SK-N-SH treated with all-trans-retinoic acid at 6 μM for 48 hours (cell line): Measurements from ENCODE around the gene COMMD2.

Experiments used
- ATAC-seq: fragments of 200-7000 bp; cut with Tn5 transposase; 3 replicates; pipeline ENCODE4 v1.9.1; 2020; ENCODE audit warnings: mild to moderate bottlenecking, moderate library complexity
- ARNTL ChIP-seq: fragments of 450-650 bp; formaldehyde crosslinking; IDR thresholded peaks from 2 replicates; pipeline ENCODE4 v1.5.0; 2020; ENCODE audit warnings: low read depth, mild to moderate bottlenecking, moderate library complexity, borderline replicate concordance
- BACH2 ChIP-seq: fragments of 250-450 bp; sonication (Bioruptor Pico); IDR thresholded peaks from 2 replicates; pipeline ENCODE4 v1.9.0; 2021; ENCODE audit warnings: mild to moderate bottlenecking, borderline replicate concordance
- CSDC2 ChIP-seq: fragments of 250-450 bp; sonication (Bioruptor Pico); IDR thresholded peaks from 2 replicates; pipeline ENCODE4 v1.5.0; 2020; ENCODE audit warnings: mild to moderate bottlenecking, moderate library complexity
- CSRNP3 ChIP-seq: fragments of 250-450 bp; sonication (Bioruptor Pico); IDR thresholded peaks from 2 replicates; pipeline ENCODE4 v1.5.1; 2021; ENCODE audit warnings: mild to moderate bottlenecking, moderate library complexity
- ESRRG ChIP-seq: fragments of 250-450 bp; sonication (Bioruptor Pico); IDR thresholded peaks from 2 replicates; pipeline ENCODE4 v1.6.1; 2021; ENCODE audit warnings: mild to moderate bottlenecking
- GLIS3 ChIP-seq: fragments of 250-450 bp; sonication (Bioruptor Pico); IDR thresholded peaks from 2 replicates; pipeline ENCODE4 v1.5.0; 2020; ENCODE audit warnings: mild to moderate bottlenecking, moderate library complexity
- ISL1 ChIP-seq: fragments of 250-450 bp; sonication (Bioruptor Pico); IDR thresholded peaks from 2 replicates; pipeline ENCODE4 v2.1.2; 2022; ENCODE audit warnings: mild to moderate bottlenecking, moderate library complexity
- OSR1 ChIP-seq: fragments of 250-450 bp; sonication (Bioruptor Pico); IDR thresholded peaks from 2 replicates; pipeline ENCODE4 v1.8.0; 2022; ENCODE audit warnings: moderate library complexity, mild to moderate bottlenecking, inconsistent platforms
- PATZ1 ChIP-seq: fragments of 250-450 bp; sonication (Bioruptor Pico); IDR thresholded peaks from 2 replicates; pipeline ENCODE4 v1.8.0; 2020; ENCODE audit warnings: mild to moderate bottlenecking, moderate library complexity, borderline replicate concordance
- POU6F1 ChIP-seq: fragments of 250-450 bp; sonication (Bioruptor Pico); IDR thresholded peaks from 2 replicates; pipeline ENCODE4 v1.8.0; 2021; ENCODE audit warnings: low read depth, mild to moderate bottlenecking, moderate library complexity, borderline replicate concordance
- PPARA ChIP-seq: fragments of 250-450 bp; sonication (Bioruptor Pico); IDR thresholded peaks from 2 replicates; pipeline ENCODE4 v1.5.0; 2020; ENCODE audit warnings: mild to moderate bottlenecking, borderline replicate concordance
- RARB ChIP-seq: fragments of 250-450 bp; sonication (Bioruptor Pico); IDR thresholded peaks from 2 replicates; pipeline ENCODE4 v1.8.0; 2021; ENCODE audit warnings: mild to moderate bottlenecking, moderate library complexity
- SNAI2 ChIP-seq: fragments of 250-450 bp; sonication (Bioruptor Pico); IDR thresholded peaks from 2 replicates; pipeline ENCODE4 v1.5.0; 2020; ENCODE audit warnings: mild to moderate bottlenecking, moderate library complexity
- TCF4 ChIP-seq: fragments of 250-450 bp; sonication (Bioruptor Pico); IDR thresholded peaks from 2 replicates; pipeline ENCODE4 v1.8.0; 2021; ENCODE audit warnings: mild to moderate bottlenecking, moderate library complexity, borderline replicate concordance
- TOX ChIP-seq: fragments of 250-450 bp; sonication (Bioruptor Pico); IDR thresholded peaks from 2 replicates; pipeline ENCODE4 v1.8.0; 2021; ENCODE audit warnings: mild to moderate bottlenecking, moderate library complexity, borderline replicate concordance
- TSHZ2 ChIP-seq: fragments of 250-450 bp; sonication (Bioruptor Pico); IDR thresholded peaks from 2 replicates; pipeline ENCODE4 v1.5.0; 2020; ENCODE audit warnings: mild to moderate bottlenecking, moderate library complexity
- ZC3H10 ChIP-seq: fragments of 250-450 bp; sonication (Bioruptor Pico); IDR thresholded peaks from 2 replicates; pipeline ENCODE4 v1.5.1; 2021; ENCODE audit warnings: mild to moderate bottlenecking, moderate library complexity
- ZFP3 ChIP-seq: fragments of 250-450 bp; sonication (Bioruptor Pico); IDR thresholded peaks from 2 replicates; pipeline ENCODE4 v1.5.0; 2020; ENCODE audit warnings: mild to moderate bottlenecking, moderate library complexity
- ZFP30 ChIP-seq: fragments of 450-650 bp; formaldehyde crosslinking; IDR thresholded peaks from 2 replicates; pipeline ENCODE4 v1.5.0; 2022; ENCODE audit warnings: mild to moderate bottlenecking, moderate library complexity
- ZNF565 ChIP-seq: fragments of 450-650 bp; formaldehyde crosslinking; conservative IDR thresholded peaks from 2 replicates; pipeline ENCODE4 v1.5.0; 2020; ENCODE audit warnings: low read depth, mild to moderate bottlenecking, moderate library complexity
- ZNF70 ChIP-seq: fragments of 450-650 bp; formaldehyde crosslinking; IDR thresholded peaks from 2 replicates; pipeline ENCODE4 v1.5.0; 2020; ENCODE audit warnings: mild to moderate bottlenecking, moderate library complexity
- ZNF8 ChIP-seq: fragments of 450-650 bp; formaldehyde crosslinking; IDR thresholded peaks from 2 replicates; pipeline ENCODE4 v1.5.0; 2020; ENCODE audit warnings: mild to moderate bottlenecking, moderate library complexity
- TF ChIP-seq, protein P1 (sequence below): fragments of 250-450 bp; sonication (Bioruptor Pico); IDR thresholded peaks from 2 replicates; pipeline ENCODE4 v1.5.1; 2020; ENCODE audit warnings: low read depth, mild to moderate bottlenecking, moderate library complexity

Gene COMMD2

DNA sequence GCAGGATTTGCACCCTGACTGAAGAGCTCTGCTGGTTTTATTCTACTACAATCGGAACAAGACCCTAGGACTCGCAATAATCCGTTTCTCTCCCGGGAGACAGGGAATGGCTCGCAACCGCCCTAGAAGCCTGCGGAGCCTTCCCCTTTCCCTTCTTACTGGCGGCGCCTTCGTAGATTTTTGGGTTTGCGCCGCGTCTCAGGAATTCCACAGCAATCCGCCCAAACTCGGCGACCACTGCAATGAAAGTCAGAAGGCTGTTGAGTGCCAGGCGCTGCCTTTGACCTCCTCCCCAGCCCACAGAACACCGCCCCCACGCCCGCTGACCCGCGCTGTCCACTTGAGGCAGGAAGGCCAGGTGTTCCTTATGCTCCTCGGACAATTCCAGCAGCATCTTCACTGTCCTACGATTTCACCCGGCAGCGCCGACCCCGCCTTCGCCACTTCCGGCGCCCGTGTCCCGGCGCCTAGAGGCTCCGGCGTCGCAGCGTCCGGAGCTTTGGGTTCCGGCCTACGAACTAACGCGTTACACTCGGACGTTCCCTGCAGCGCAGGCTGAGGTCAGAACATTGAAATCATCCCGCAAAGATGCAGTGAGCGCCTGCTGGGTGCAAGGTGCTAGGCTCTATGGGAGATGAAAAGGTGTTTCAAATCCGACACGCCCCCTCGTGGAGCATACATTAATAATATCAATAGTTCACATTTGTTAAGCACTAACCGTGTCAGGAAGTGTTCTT lies at the start of gene COMMD2:
Gene COMMD2 (minus strand): TSS at position 439 of the 737 bp plus-strand sequence. CDS start 45 bp downstream, at position 394.
- peak; percentile 99 for ATAC-seq
- TF ChIP-seq ZFP30 = no peak
- TF ChIP-seq RARB (CRISPR knock-in tag) = no peak
- TF ChIP-seq PPARA (CRISPR knock-in tag) = no peak
- TF ChIP-seq ZFP3 (CRISPR knock-in tag) = no peak
- TF ChIP-seq GLIS3 = no peak
- no peak for TF ChIP-seq ZNF565 (CRISPR knock-in tag)
- TF ChIP-seq ISL1 (CRISPR knock-in tag) = no peak
- no peak for TF ChIP-seq CSRNP3 (CRISPR knock-in tag)
- no peak for TF ChIP-seq ZC3H10 (CRISPR knock-in tag)
- no peak for TF ChIP-seq BACH2 (CRISPR knock-in tag)
- no peak for TF ChIP-seq SNAI2 (CRISPR knock-in tag)
- no peak for TF ChIP-seq OSR1 (CRISPR knock-in tag)
- 0 out of 2 replicates have a peak, but pooled peaks have one; percentile 79 for TF ChIP-seq POU6F1
- TF ChIP-seq PATZ1 (CRISPR knock-in tag) = no peak
- TF ChIP-seq ZNF70 (CRISPR knock-in tag) = no peak
- TF ChIP-seq ARNTL (CRISPR knock-in tag) = no peak
- TF ChIP-seq TSHZ2 = peak; percentile 78
- TF ChIP-seq, protein P1, sequence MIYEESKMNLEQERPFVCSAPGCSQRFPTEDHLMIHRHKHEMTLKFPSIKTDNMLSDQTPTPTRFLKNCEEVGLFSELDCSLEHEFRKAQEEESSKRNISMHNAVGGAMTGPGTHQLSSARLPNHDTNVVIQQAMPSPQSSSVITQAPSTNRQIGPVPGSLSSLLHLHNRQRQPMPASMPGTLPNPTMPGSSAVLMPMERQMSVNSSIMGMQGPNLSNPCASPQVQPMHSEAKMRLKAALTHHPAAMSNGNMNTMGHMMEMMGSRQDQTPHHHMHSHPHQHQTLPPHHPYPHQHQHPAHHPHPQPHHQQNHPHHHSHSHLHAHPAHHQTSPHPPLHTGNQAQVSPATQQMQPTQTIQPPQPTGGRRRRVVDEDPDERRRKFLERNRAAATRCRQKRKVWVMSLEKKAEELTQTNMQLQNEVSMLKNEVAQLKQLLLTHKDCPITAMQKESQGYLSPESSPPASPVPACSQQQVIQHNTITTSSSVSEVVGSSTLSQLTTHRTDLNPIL (CRISPR knock-in tag) = 0 out of 2 replicates have a peak, but pooled peaks have one; percentile 16
- no peak for TF ChIP-seq CSDC2 (CRISPR knock-in tag)
- TF ChIP-seq ESRRG = no peak
- peak; percentile 9; the same call in 1 of the 2 replicates for TF ChIP-seq TCF4 (CRISPR knock-in tag)
- no peak for TF ChIP-seq ZNF8 (CRISPR knock-in tag)
- no peak for TF ChIP-seq TOX (CRISPR knock-in tag)

DNA sequence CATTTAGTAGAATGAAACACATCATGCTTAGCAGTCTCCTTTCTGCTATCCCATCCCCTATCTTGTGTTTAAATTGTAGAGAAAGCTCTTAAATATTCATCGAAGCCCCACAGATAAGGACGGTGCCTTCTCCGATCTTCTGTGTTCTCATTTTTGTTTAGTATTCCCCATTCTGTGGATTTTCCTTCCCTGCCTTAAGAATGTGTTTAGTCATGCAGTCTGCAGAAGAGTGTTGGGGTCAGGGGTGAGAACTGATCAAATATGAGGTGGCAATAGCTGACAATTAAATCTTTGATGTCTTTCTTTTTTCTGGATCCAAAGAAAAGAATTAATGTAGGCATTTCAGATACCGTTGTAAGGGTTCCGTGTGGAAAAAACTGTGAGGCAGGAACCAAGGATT lies 49.4 kb upstream of the COMMD2 start:
- ATAC-seq = no peak
- TF ChIP-seq BACH2 (CRISPR knock-in tag) = no peak
- no peak for TF ChIP-seq PATZ1 (CRISPR knock-in tag)
- TF ChIP-seq POU6F1 = no peak
- no peak for TF ChIP-seq ISL1 (CRISPR knock-in tag)
- TF ChIP-seq TSHZ2 = no peak
- no peak for TF ChIP-seq ZNF70 (CRISPR knock-in tag)
